ENCODE results near the gene RUNX1. TPM values are rescaled to one million over a fixed set of nuclear protein-coding genes. Genes with fewer than 3 reads are reported as not detected.
"Not testable (repeated sequence)": the region's sequence is repeated elsewhere in the genome, so short reads cannot be mapped to it uniquely, and the experiment has no call there.

RUNX1 gene
- polyA plus RNA-seq, 6 donors from 2014 or later, result 8.8 to 20.7 (median 14.6) TPM

- no peak for DNase-seq
- H3K36me3 Mint-ChIP-seq, result peaks cover 24 to 27% of the 10 kb centered on the region in 2 donors
- H3K27ac Mint-ChIP-seq, result peak overlapping the region in 1 of 6 donors; percentile 85
- H3K9me3 Mint-ChIP-seq, result no peaks in the 10 kb centered on the region
- H3K4me3 Mint-ChIP-seq, result no peak overlapping the region
- ATAC-seq (ENCODE audit: low read depth in 2 of 2), result no peak
- peaks cover 50 to 63% (median 57%) of the 10 kb centered on the region in 3 donors for H3K4me1 Mint-ChIP-seq
- H3K27me3 Mint-ChIP-seq, result no peaks in the 10 kb centered on the region
These were observed 46.0 kb downstream of the RUNX1 start for GRCh38 chr21:35002879-35003722.

- H3K36me3 Mint-ChIP-seq, result peaks cover 0 to 30% of the 10 kb centered on the region in 2 donors
- peaks cover 54 to 71% (median 62%) of the 10 kb centered on the region in 3 donors for H3K4me1 Mint-ChIP-seq
- ATAC-seq (ENCODE audit: low read depth in 2 of 2), result no peak
- no peak for DNase-seq
- no peaks in the 10 kb centered on the region for H3K9me3 Mint-ChIP-seq
- H3K4me3 Mint-ChIP-seq, result peak overlapping the region in 1 of 8 donors; percentile 5
- peak overlapping the region in 1 of 6 donors; percentile 73 for H3K27ac Mint-ChIP-seq
- H3K27me3 Mint-ChIP-seq, result no peaks in the 10 kb centered on the region
These were observed 49.6 kb downstream of the RUNX1 start for GRCh38 chr21:34999397-34999941.

GRCh38 chr21:34998176-34998575 lies 50.9 kb downstream of the RUNX1 start:
- H3K9me3 Mint-ChIP-seq, result no peaks in the 10 kb centered on the region
- H3K36me3 Mint-ChIP-seq, result peaks cover 0 to 30% of the 10 kb centered on the region in 2 donors
- H3K4me1 Mint-ChIP-seq, result peaks cover 54 to 69% (median 56%) of the 10 kb centered on the region in 3 donors
- no peak for ATAC-seq (ENCODE audit: low read depth in 2 of 2)
- no peaks in the 10 kb centered on the region for H3K27me3 Mint-ChIP-seq
- no peak for DNase-seq
- no peak overlapping the region for H3K4me3 Mint-ChIP-seq
- peak overlapping the region in 5 of 6 donors; percentile 1 to 75 (median 45) for H3K27ac Mint-ChIP-seq

- Mint-ChIP-seq H3K4me3 (no peak overlapping the region), H3K27me3 (no peaks in the 10 kb centered on the region), H3K4me1 (peaks cover 50 to 65% (median 53%) of the 10 kb centered on the region in 3 donors), H3K36me3 (peaks cover 0 to 30% of the 10 kb centered on the region in 2 donors), H3K27ac (peak overlapping the region in 2 of 6 donors; percentile 26 to 46), H3K9me3 (no peaks in the 10 kb centered on the region)
- no peak for ATAC-seq (ENCODE audit: low read depth in 2 of 2)
- DNase-seq, result no peak
These were observed 51.8 kb downstream of the RUNX1 start for GRCh38 chr21:34997294-34997693.

GRCh38 chr21:34996304-34997101 lies 52.6 kb downstream of the RUNX1 start:
- H3K4me1 Mint-ChIP-seq, result peaks cover 46 to 64% (median 52%) of the 10 kb centered on the region in 3 donors
- ATAC-seq (ENCODE audit: low read depth in 2 of 2) (no peak), DNase-seq (no peak)
- peak overlapping the region in 5 of 6 donors; percentile 8 to 54 (median 37) for H3K27ac Mint-ChIP-seq
- H3K36me3 Mint-ChIP-seq, result peaks cover 0 to 30% of the 10 kb centered on the region in 2 donors
- H3K4me3 Mint-ChIP-seq, result no peak overlapping the region
- H3K9me3 Mint-ChIP-seq, result no peaks in the 10 kb centered on the region
- H3K27me3 Mint-ChIP-seq, result no peaks in the 10 kb centered on the region

GRCh38 chr21:34995979-34996303 lies 53.2 kb downstream of the RUNX1 start:
- Mint-ChIP-seq H3K36me3 (peaks cover 0 to 30% of the 10 kb centered on the region in 2 donors), H3K4me3 (no peak overlapping the region), H3K27ac (peak overlapping the region in 3 of 6 donors; percentile 10 to 49 (median 37)), H3K27me3 (no peaks in the 10 kb centered on the region), H3K4me1 (peaks cover 45 to 65% (median 57%) of the 10 kb centered on the region in 3 donors), H3K9me3 (no peaks in the 10 kb centered on the region)
- no peak for DNase-seq
- ATAC-seq (ENCODE audit: low read depth in 2 of 2), result no peak

GRCh38 chr21:34994766-34995631 lies 54.1 kb downstream of the RUNX1 start:
- Mint-ChIP-seq H3K27me3 (no peaks in the 10 kb centered on the region), H3K4me1 (peaks cover 41 to 64% (median 56%) of the 10 kb centered on the region in 3 donors), H3K9me3 (no peaks in the 10 kb centered on the region), H3K4me3 (no peak overlapping the region), H3K36me3 (peaks cover 0 to 30% of the 10 kb centered on the region in 2 donors), H3K27ac (no peak overlapping the region)
- ATAC-seq (ENCODE audit: low read depth in 2 of 2), result no peak
- no peak for DNase-seq

GRCh38 chr21:34993521-34993921 lies 55.6 kb downstream of the RUNX1 start:
- DNase-seq; H3K27me3 Mint-ChIP-seq; H3K9me3 Mint-ChIP-seq; ATAC-seq (ENCODE audit: low read depth in 2 of 2); H3K27ac Mint-ChIP-seq; H3K4me3 Mint-ChIP-seq: not testable (repeated sequence)
- peaks cover 42 to 63% (median 56%) of the 10 kb centered on the region in 3 donors for H3K4me1 Mint-ChIP-seq
- peaks cover 0 to 20% of the 10 kb centered on the region in 2 donors for H3K36me3 Mint-ChIP-seq

GRCh38 chr21:34992736-34993398 lies 56.2 kb downstream of the RUNX1 start:
- no peak for ATAC-seq (ENCODE audit: low read depth in 2 of 2)
- no peak for DNase-seq
- peaks cover 42 to 63% (median 56%) of the 10 kb centered on the region in 3 donors for H3K4me1 Mint-ChIP-seq
- H3K27me3 Mint-ChIP-seq, result no peaks in the 10 kb centered on the region
- H3K9me3 Mint-ChIP-seq, result no peaks in the 10 kb centered on the region
- H3K36me3 Mint-ChIP-seq, result peaks cover 0 to 13% of the 10 kb centered on the region in 2 donors
- peak overlapping the region in 1 of 6 donors; percentile 6 for H3K27ac Mint-ChIP-seq
- no peak overlapping the region for H3K4me3 Mint-ChIP-seq

GRCh38 chr21:34992180-34992579 lies 56.9 kb downstream of the RUNX1 start:
- H3K27ac Mint-ChIP-seq, result no peak overlapping the region
- H3K9me3 Mint-ChIP-seq, result no peaks in the 10 kb centered on the region
- DNase-seq (no peak), ATAC-seq (ENCODE audit: low read depth in 2 of 2) (no peak)
- no peaks in the 10 kb centered on the region for H3K27me3 Mint-ChIP-seq
- H3K4me3 Mint-ChIP-seq, result no peak overlapping the region
- peaks cover 42 to 63% (median 58%) of the 10 kb centered on the region in 3 donors for H3K4me1 Mint-ChIP-seq
- H3K36me3 Mint-ChIP-seq, result peaks cover 0 to 13% of the 10 kb centered on the region in 2 donors

- no peaks in the 10 kb centered on the region for H3K9me3 Mint-ChIP-seq
- H3K4me1 Mint-ChIP-seq, result peaks cover 44 to 63% (median 58%) of the 10 kb centered on the region in 3 donors
- H3K27ac Mint-ChIP-seq, result peak overlapping the region in 3 of 6 donors; percentile 64 to 82 (median 75)
- no peak for DNase-seq
- H3K4me3 Mint-ChIP-seq, result no peak overlapping the region
- H3K36me3 Mint-ChIP-seq, result peaks cover 0 to 8% of the 10 kb centered on the region in 2 donors
- no peak for ATAC-seq (ENCODE audit: low read depth in 2 of 2)
- no peaks in the 10 kb centered on the region for H3K27me3 Mint-ChIP-seq
These were observed 57.6 kb downstream of the RUNX1 start for GRCh38 chr21:34991366-34991957.

- no peak overlapping the region for H3K4me3 Mint-ChIP-seq
- peaks cover 39 to 62% (median 57%) of the 10 kb centered on the region in 3 donors for H3K4me1 Mint-ChIP-seq
- DNase-seq, result no peak
- no peak for ATAC-seq (ENCODE audit: low read depth in 2 of 2)
- H3K9me3 Mint-ChIP-seq, result no peaks in the 10 kb centered on the region
- peak overlapping the region in 2 of 6 donors; percentile 64 to 82 for H3K27ac Mint-ChIP-seq
- H3K27me3 Mint-ChIP-seq, result no peaks in the 10 kb centered on the region
- H3K36me3 Mint-ChIP-seq, result peaks cover 0 to 1% of the 10 kb centered on the region in 2 donors
These were observed 58.3 kb downstream of the RUNX1 start for GRCh38 chr21:34990842-34991241.

Data from naive B cell (primary cell).